GM18502 (cell line): ENCODE measurements around the gene SZT2.

ENCODE experiments used
- ATAC-seq: cut with Tn5 transposase; IDR thresholded peaks from one replicate; pipeline ENCODE4 v1.9.1; 2021; ENCODE audit warnings: mild to moderate bottlenecking; ENCODE audit not compliant: unreplicated experiment, poor library complexity

SZT2 gene

DNA sequence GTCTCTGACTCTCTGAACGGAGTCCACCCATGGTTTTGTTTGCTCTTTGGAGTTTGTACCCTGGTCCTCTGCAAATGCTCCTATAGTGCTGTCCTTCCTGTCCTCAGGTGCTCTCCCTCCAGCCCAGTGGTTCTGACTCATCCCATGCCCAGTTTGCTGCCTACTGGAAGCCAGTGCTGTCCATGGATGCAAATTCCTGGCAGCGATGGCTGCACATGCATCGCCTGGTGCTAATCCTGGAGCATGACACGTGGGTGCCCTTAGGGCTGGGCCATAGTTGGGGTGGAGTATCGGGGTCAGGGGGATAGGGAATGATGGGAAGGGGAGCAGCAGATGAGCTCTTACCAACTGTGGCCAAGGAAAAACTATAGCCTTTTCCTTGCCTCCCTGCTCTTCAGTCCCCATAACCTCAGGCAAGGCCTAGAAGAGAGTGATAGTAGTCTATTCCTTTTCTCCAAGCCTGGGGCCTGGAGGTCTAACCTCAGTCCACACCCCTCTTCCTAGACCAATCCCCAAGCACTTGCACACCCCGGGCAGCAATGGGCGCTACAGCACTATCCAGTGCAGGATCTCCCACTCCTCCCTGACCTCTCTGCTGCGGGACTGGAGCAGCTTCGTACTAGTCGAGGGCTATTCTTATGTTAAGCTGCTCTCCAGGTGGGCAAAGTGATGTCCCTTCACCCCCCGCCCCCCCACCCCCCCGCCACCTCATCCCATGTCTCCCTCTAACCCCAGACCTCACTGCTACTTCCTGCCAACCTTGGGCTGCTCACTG, 32.5 kb downstream of the SZT2 start:
- ATAC-seq, result no peak

DNA sequence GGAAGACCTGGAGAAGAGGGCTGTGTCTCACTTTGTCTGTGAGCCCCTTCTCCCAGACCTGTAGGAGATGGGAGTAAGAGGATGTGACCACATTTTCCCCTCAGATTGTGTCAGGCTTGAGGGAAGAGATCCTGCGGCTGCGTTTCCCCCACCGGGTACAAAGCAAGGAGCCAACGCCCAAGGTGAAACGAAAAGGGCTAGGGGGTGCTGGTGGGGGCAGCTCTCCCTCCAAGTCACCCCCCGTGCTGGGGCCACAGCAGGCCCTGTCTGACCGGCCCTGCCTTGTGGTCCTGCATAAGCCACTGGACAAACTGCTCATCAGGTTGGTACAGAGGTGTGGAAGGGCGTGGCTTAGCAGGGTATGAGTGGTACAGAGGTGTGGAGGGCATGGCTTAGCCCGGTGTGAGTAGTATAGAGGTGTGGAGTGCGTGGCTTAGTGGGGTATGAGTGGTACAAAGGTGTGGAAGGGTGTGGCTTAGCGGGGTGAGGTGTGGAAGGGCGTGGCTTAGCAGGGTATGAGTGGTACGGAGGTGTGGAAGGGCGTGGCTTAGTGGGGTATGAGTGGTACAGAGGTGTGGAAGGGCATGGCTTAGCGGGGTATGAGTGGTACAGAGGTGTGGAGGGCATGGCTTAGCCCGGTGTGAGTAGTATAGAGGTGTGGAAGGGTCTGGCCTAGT, 33.4 kb downstream of the SZT2 start:
- no peak for ATAC-seq

DNA sequence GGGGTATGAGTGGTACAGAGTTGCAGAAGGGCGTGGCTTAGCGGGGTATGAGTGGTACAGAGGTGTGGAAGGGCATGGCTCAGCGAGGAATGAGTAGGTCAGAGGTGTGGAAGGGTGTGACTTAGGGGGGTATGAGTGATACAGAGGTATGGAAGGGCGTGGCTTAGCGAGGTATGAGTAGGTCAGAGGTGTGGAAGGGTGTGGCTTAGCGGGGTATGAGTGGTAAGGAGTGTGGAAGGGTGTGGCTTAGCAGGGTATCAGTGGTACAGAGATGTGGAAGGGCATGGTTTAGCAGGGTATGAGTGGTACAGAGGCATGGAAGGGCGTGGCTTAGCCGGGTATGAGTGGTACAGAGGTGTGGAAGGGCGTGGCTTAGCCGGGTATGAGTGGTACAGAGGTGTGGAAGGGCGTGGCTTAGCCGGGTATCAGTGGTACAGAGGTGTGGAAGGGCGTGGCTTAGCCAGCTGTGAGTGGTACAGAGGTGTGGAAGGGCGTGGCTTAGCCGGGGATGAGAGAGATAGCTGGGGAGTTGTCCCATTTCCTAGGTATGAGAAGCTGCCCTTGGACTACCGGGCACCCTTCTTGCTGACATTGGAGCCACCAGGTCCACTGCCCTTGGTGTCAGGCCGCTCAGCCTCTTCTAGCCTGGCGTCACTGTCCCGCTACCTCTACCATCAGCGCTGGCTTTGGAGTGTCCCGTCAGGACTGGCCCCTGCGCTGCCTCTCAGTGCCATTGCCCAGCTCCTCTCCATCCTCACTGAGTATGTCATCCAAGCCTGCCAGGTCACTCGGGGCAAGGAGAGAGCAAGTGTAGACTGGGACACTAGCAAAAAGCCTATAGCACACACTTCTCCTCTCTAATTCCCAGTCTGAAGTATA, 34.2 kb downstream of the SZT2 start:
- no peak for ATAC-seq

DNA sequence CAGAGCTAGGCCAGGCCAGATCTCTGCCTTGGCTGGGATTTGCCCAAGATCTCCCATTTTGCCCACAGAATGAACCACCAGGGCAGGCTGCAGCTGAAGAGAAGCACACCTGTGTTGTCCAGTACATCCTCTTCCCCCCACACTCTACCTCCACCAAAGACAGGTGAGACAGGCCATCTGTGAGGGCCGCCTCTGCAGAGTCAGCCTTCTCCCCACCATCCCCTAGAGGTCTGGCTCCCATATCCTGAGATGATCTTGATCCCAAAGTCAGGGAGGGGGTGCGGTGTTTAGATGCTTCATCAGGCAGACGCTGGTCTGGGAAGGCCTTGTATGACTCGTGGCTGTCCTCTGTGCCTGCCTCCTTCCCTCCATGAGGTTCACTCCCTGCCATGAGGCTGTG, 35.3 kb downstream of the SZT2 start:
- no peak for ATAC-seq

DNA sequence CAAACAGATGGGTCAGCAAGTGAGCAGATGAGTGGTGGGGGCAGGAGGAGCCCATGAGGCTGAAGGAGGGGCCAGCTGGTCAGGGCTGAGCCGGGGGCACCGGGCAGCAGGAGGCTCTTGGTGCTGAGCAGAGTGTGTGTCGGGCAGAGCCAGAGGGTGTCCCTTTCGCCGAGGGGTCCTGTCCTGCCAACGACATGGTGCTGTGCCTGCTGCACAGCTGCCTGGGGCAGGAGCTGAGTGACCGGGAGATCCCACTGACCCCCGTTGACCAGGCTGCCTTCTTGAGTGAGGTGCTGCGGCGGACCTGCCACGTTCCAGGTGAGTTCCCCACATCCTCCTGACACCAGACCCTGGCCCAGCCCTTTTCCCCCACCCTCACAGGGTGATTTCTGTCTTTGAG, 36.5 kb downstream of the SZT2 start:
- no peak for ATAC-seq

DNA sequence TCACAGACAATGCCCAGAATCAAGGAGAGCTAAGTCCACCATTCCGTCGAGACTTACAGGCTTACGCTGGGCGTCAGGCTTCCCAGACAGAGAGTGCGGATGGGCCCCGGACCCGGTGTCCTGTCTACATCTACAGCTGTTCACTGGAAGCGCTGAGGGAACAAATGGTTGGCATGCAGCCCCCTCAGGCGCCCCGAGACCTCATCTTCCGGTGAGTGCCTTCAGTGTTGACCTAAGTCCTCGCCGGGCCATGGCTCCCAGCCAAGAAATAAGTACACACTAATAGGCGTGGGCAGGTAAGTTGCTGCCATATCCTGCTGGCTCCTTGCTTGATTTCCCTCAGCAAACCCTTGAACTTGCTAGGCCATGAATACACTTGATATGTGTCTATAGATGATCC, 37.8 kb downstream of the SZT2 start:
- ATAC-seq, result no peak

DNA sequence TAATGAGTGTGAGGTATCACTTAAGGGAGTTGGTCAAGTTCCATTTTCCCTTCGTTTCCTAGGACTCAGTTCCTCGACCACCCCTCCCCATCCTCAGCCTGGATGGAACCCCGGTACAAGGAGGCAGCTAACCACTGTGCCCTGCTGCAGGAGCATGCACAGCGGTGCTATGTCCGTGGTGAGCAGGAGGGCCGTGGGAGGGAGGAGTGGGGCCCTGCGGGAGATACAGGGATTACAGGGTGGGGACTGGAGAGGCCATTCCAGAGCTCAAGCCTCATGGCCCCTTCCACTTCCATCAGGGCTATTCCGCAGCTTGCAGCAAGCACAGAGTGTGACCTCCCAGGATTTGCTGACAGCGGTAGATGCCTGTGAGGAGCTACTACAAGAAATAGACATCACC, 38.2 kb downstream of the SZT2 start:
- no peak for ATAC-seq

DNA sequence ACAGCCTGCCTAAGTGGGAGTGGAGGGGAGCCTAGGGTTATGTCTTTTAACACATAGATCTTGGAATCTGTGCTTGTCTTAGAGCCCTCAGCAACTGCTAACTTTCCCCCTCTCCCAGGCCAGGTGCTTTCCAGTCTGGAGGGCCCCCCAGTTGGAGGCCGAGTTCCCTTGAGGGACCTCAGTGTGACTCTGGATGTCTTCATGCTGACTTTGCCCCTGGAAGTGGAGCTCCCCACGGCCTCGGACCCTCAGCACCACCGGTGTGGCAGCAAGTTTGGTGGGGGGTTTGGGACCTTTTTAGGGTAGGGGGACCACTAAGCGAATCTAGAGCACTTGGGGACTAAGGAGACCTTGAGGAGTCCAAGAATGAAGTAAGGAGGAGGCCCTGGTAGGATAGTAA, 41.1 kb downstream of the SZT2 start:
- no peak for ATAC-seq

DNA sequence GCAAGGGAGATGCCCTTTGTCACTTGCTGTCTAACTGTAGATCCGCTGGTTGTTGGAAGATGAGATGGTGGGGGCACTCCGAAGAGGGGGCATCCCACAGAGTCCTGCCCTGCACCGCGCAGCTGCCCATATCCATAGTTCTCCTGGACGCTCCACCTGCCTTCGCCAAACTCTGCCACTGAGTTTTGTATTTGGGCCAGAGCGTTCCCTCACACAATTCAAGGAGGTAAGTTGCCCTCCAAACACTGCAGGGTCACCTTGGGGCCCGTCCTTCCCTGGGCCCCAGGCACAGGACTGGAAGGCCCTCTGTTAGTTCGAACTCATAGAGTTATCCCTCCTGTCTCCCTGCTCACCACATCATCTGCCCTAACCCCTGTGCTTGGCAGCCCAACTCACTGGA, 42.0 kb downstream of the SZT2 start:
- ATAC-seq, result no peak

DNA sequence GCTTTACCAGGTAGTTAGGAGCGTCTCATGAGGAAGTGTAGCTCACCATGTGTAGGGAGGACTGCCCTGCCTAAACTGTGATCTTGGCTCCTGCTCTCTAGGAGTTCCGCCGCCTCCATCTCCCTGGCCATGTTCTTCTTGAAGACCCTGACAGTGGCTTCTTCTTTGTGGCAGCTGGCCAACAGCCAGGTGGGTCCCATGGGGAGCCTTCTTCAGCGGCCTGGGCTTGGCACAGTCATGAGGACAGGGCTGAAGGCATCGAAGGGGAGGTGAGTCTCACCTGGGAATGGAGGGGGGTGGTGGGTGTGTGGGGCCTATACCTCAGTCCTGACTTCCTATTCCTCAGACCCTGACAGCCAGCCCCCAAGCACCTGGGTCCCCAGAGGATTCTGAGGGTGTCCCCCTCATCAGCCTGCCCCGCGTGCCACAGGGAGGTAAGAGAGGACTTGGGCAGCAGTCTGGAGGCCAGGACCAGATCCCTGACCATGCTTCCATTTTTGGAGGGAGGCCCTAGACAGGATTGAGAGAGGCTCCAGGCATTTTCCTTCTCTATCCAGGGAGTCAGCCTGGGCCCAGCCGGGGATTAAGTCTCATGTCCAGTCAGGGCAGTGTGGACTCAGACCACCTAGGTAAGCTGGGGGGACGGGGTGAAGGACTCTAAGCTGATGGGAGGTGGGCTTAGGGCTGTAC, 42.6 kb downstream of the SZT2 start:
- ATAC-seq, result no peak

DNA sequence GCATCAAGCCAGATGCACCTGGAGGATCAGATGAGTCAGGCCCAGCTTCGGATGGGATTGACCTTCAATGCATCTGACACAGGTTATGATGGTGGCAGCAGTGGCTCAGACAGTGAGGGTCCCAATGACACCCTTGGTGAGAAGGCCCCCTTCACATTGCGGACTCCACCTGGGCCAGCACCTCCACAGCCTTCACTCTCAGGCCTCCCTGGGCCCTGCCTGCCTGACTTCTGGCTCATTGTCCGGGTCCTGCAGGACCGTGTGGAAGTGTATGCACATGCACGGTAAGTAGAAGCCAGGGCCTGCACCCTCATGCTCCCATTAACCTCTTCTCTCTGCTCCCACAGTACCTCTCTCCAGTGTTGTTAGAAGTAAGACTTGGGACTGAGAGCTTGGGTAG, 43.2 kb downstream of the SZT2 start:
- ATAC-seq, result no peak

DNA sequence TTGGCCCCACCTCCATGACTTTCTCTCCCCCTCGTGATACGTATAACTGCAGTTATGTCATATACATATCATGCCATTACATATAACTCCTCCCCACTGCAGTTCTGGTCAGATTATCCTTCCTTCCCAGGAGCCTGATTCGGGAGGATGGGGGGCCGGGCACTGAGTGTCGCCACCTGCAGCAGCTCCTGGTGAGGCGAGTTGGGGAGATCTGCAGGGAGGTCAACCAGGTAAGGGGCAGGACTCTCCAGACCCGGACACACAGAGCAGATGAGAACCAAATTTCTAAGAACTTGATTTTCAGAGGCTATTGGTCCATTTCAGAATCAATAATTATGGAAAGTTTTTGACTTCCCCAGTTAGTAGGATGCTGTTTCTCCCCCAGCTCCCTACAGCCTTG, 44.6 kb downstream of the SZT2 start:
- no peak for ATAC-seq

DNA sequence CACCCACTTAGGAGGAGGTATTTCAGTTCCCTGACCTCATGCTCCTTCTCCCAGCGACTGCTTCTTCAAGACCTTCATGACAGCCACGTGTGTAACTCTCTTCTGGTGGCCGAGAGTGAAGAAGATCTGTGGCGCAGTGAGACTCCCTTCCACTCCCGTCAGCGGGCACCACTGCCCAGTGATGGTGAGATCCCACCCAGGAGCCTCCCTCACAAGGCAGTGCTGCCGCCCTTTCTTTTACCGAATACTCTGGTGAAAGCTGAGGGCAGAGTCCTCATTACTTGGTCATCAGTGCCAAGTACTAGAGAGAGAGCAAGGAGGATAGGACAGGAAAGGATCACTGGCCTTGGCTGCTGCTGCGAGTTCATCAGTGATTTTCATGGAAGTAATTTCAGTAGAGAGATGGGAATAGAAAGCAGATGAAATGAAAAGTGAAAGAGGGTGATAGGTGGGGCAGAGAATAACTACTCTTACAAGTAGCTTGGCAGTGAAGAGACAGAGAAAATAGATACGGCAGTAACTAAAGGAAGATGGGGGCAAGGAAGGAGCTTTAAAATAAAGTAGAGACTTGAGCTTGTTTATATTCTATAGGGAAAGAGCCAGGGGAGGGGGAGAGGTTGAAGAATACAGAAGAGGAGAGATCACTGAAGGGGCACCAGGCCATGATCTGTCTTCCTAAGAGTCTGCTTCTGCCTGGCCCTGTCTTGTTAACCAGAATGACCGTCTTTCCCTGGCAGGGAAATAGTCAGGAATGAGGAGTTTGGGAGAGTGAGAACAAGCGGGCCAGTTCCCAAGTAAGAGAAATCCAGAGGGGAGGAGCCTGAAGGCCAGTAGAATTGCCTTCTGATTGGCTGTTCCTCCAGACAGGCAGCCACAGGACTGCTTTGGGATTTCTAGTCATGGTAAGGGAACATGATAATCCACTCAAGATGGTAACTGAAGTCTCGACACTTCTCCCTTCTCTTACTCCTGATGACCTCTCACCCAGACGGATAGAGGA, 45.7 kb downstream of the SZT2 start:
- no peak for ATAC-seq

DNA sequence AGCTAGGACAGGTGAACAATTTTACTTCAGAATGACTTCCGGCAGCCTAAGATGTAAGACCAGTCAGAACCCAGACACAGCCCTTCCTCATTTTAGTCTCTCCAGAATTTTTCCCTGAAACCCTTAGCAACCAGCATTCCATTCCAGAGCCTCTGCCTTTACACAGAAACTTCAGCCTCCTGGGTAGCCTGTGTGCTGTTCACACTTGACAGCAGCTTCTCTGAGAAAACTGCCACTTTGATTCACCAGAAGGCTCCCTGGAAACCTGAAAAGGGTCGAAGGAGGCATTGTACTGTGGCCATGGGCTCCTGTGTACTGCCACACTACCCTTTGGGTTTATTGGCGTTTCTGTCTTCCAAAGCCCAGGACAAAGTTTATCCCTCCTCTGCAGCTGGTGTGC, 46.7 kb downstream of the SZT2 start:
- no peak for ATAC-seq

DNA sequence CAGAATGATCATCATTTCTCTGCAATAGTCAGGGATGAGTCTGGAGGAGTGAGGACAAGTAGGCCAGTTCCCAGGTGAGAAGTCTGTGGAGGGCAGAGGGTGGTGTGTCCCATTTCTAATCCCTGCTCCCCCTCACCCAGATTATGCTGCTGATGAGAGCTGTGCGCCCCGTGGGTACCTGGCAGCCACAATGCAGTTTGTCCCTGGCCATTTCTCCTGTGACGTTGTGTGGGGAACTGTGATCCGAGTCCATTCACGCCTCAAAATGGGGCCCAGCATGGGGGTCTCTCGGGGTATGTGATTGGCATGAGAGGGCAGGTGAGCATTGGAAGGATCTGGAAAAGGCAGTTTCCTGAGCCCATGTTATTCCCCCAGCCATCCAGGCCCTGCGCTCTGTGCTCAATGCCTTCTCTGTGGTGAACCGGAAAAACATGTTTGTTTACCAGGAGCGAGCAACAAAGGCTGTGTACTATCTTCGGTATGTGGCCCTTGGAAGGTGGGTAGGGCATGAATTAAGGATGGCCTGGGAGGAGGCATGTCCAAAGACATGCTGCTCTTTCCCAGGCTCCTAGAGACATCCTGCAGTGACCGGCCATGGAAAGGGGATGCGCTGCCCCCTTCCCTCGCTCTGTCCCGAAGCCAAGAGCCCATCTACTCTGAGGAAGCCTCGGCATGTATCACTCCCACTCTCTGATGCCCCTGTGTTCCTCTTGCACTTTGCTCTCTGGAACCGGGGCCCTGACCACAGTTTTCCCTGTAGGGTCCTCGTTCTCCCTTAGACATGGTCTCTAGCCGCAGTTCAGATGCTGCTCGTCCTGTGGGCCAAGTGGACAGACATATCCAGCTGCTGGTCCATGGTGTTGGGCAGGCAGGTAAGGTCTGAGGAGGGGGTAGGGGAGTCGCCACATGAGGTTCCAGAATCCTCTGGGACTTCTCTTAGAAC, 47.6 kb downstream of the SZT2 start:
- no peak for ATAC-seq

DNA sequence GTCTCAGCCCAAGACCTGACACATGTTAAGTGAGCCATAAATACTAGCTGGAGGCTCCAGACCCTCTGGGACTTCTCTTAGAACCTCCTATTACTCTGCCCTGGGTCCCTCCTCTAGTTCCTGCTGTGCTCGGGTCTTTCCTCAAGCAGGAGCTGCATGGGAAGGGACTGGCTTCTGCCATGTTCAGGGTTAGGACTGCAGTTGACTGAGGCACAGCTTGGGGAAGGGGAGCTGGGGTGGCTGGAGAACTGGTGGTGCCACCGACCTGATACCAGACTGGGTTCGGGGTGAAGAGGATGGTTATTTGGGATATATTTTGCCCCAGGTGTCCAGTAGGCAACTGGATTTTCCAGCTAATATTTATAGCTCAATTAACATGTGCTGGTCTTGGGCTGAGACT, 48.3 kb downstream of the SZT2 start:
- ATAC-seq, result no peak

DNA sequence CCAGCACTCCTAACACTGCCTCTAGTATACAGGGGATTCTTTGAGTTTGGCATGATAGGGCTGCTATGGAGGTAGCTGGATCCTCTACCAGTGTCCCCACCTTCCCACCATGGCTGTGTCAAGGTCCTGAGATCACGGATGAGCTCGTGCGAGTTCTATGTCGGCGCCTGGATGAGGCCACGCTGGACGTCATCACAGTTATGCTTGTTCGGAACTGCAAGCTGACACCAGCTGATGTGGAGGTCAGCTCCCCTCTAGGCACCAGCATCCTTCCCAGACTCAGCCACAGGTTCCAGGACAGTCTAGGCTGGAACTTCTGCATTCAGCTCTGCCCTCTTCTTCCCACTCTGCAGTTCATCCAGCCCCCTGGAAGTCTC, 48.9 kb downstream of the SZT2 start:
- ATAC-seq, result no peak

DNA sequence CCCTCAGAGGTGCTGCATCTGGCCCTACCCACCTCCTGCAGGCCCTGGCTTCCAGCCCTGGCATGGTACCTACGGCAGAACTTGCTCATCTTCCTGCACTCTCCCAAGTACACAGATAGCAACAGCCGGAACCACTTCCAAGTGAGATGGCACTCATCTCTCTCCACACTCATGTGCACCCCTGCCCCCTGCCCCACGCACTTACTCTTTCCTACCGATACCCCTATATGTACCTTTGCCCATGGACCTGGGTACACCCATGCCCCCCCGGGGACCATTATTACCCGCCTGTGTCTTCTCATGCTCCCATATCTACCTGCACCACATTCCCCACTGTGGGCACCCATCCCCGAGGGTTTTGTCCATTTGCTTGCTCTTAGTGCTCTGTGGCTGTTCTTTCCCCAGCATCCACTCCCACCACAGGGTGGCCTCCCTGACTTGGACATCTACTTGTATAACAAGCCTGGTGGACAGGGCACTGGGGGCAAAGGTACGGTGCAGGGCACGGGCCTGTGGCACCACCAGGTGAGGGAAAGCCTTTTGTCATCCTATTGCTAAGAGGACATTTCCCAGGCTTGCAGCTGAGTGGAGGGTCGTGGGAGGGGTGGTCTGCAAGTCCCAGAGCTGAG, 49.4 kb downstream of the SZT2 start:
- no peak for ATAC-seq
